K562 (cell line): ENCODE results near the gene GATA2. TPM values are rescaled to one million over a fixed set of nuclear protein-coding genes. Genes with fewer than 3 reads are reported as not detected.

Experiments
- ATAC-seq: fragments of 200-7000 bp; cut with Tn5 transposase; 3 replicates; pipeline ENCODE4 v1.9.1; 2020; ENCODE audit warnings: moderate library complexity
- BruUV-seq: library from RNA; stranded (reverse); fragments of 400-500 nt; replicated peaks from 2 replicates; lab custom pipeline; 2021; lab: Mats Ljungman, UMichigan
- CTCF ChIA-PET: fragments of 300-600 bp; formaldehyde crosslinking; extraction: SDS; loops from one replicate; lab custom pipeline; 2021; ENCODE audit warnings: low intra/inter-chr PET ratio; lab: Yijun Ruan, JAX
- POLR2A ChIA-PET: fragments of 300-600, 350-650 bp; sonication (Branson Sonifier 250); formaldehyde crosslinking; extraction: SDS; loops from one replicate; lab custom pipeline; 2021; ENCODE audit warnings: antibody characterized with exemption, inconsistent platforms; lab: Yijun Ruan, JAX
- DNase-seq, 4 experiments: peaks; one replicate each; pipeline versions ENCODE4 v3.0.0 to v3.0.0-alpha.2; 2011 to 2018; ENCODE audit warnings: low spot score in 3 of 4, mixed read lengths in 3 of 4; ENCODE audit errors: extremely low read depth in 1 of 4
- FAIRE-seq: peaks from 2 replicates; lab custom pipeline; 2011; peaks lifted over from hg19 to GRCh38; lab: Jason Lieb, UNC
- H2AFZ ChIP-seq: 2 replicates; pipeline ENCODE4 v1.6.0; 2011; ENCODE audit warnings: low read depth, low read length, control low read depth, inconsistent platforms
- H3K27ac ChIP-seq: fragments of 200-600 bp; 3 replicates; pipeline ENCODE4 v1.8.0; 2011; ENCODE audit warnings: low read depth, mild to moderate bottlenecking, control low read depth, inconsistent platforms, low read length, moderate library complexity, mixed read lengths; ENCODE audit errors: extremely low read depth
- H3K27me3 ChIP-seq, 2 experiments: fragments of 300-600 bp in 1 of 2; 2 replicates in 1 of 2; 3 replicates in 1 of 2; pipeline versions ENCODE4 v1.6.0 to v1.8.0; 2011; ENCODE audit warnings: inconsistent platforms in 2 of 2, low read length in 2 of 2, mild to moderate bottlenecking in 1 of 2, mixed read lengths in 1 of 2, moderate library complexity in 1 of 2; ENCODE audit not compliant: control insufficient read depth in 2 of 2, insufficient read depth in 2 of 2
- H3K36me3 ChIP-seq: fragments of 300-600 bp; 3 replicates; pipeline ENCODE4 v1.8.0; 2011; ENCODE audit warnings: mild to moderate bottlenecking, low read length, inconsistent platforms; ENCODE audit not compliant: control insufficient read depth, insufficient read depth
- H3K4me1 ChIP-seq, 2 experiments: fragments of 200-600 bp in 1 of 2; replicated peaks in 1 of 2; 2 replicates in 1 of 2; 3 replicates in 1 of 2; pipeline versions ENCODE4 v1.5.1 to v1.8.0; 2011; ENCODE audit warnings: inconsistent platforms in 2 of 2, low read length in 2 of 2, mild to moderate bottlenecking in 1 of 2, mixed read lengths in 1 of 2, moderate library complexity in 1 of 2; ENCODE audit not compliant: control insufficient read depth in 2 of 2, insufficient read depth in 2 of 2
- H3K4me2 ChIP-seq: 2 replicates; pipeline ENCODE4 v1.6.1; 2011; ENCODE audit warnings: low read length, control low read depth, inconsistent platforms, mixed read lengths; ENCODE audit not compliant: insufficient read depth
- H3K4me3 ChIP-seq: fragments of 200-600 bp; sonication (generic), shearing (Covaris generic); 2 replicates; pipeline ENCODE4 v1.5.1; 2016; ENCODE audit warnings: control low read depth, inconsistent platforms
- H3K79me2 ChIP-seq: fragments of 200-600 bp; 3 replicates; pipeline ENCODE4 v1.8.0; 2011; ENCODE audit warnings: low read length, inconsistent platforms; ENCODE audit not compliant: control insufficient read depth, insufficient read depth
- H3K9ac ChIP-seq, 2 experiments: 2 replicates each; pipeline versions ENCODE4 v1.6.0 to v1.6.1; 2011; ENCODE audit warnings: low read depth in 2 of 2, low read length in 2 of 2, control low read depth in 1 of 2, inconsistent platforms in 1 of 2, mild to moderate bottlenecking in 1 of 2, mixed read lengths in 1 of 2; ENCODE audit not compliant: insufficient read depth in 1 of 2
- H3K9me1 ChIP-seq: one replicate; pipeline ENCODE4 v1.6.0; 2011; ENCODE audit warnings: inconsistent platforms, mild to moderate bottlenecking, low read length, moderate library complexity; ENCODE audit not compliant: control insufficient read depth, insufficient read depth
- H3K9me3 ChIP-seq: replicated peaks from 2 replicates; pipeline ENCODE4 v1.5.1; 2011; ENCODE audit warnings: low read depth, low read length, inconsistent platforms; ENCODE audit not compliant: control insufficient read depth, insufficient read depth
- H4K20me1 ChIP-seq: replicated peaks from 2 replicates; pipeline ENCODE4 v1.6.1; 2011; ENCODE audit warnings: low read length, inconsistent platforms, mixed read lengths; ENCODE audit not compliant: control insufficient read depth, insufficient read depth
- ATF1 ChIP-seq, 2 experiments: fragments of 450-650 bp in 1 of 2; IDR thresholded peaks; 2 replicates each; pipeline ENCODE4 v1.6.1; 2016; ENCODE audit warnings: missing compliant biosample characterization in 1 of 2, missing genetic modification characterization in 1 of 2
- CBX1 ChIP-seq: sonication (generic); IDR thresholded peaks from 2 replicates; pipeline ENCODE4 v1.6.1; 2016; ENCODE audit warnings: antibody characterized with exemption, low read depth, mild to moderate bottlenecking
- E2F1 ChIP-seq: sonication (generic); formaldehyde crosslinking; IDR thresholded peaks from 2 replicates; pipeline ENCODE4 v1.8.1; 2023; ENCODE audit warnings: mild to moderate bottlenecking, missing genetic modification reagents, moderate library complexity
- JUND ChIP-seq, 2 experiments: IDR thresholded peaks; 2 replicates in 1 of 2; 3 replicates in 1 of 2; pipeline ENCODE4 v1.6.1; 2011; ENCODE audit warnings: borderline replicate concordance in 2 of 2, low read depth in 2 of 2, low read length in 2 of 2, improper control_type of control experiment in 1 of 2, missing biosample characterization in 1 of 2, missing genetic modification characterization in 1 of 2, missing genetic modification reagents in 1 of 2
- SOX6 ChIP-seq: fragments of 450-650 bp; IDR thresholded peaks from 2 replicates; pipeline ENCODE4 v1.6.1; 2014; ENCODE audit warnings: mild to moderate bottlenecking
- THAP7 ChIP-seq: fragments of 250-450 bp; sonication (Bioruptor Pico); IDR thresholded peaks from 2 replicates; pipeline ENCODE4 v1.5.0; 2021
- ZBTB40 ChIP-seq, 2 experiments: fragments of 450-650 bp in 1 of 2; sonication (generic) in 1 of 2; formaldehyde crosslinking in 1 of 2; IDR thresholded peaks; 2 replicates each; pipeline versions ENCODE4 v1.7.1 to v1.9.0; 2016 to 2022; ENCODE audit warnings: inconsistent platforms in 1 of 2, mild to moderate bottlenecking in 1 of 2, missing genetic modification reagents in 1 of 2
- ZNF12 ChIP-seq: sonication (generic); formaldehyde crosslinking; IDR thresholded peaks from 2 replicates; pipeline ENCODE4 v1.4.0; 2020; ENCODE audit warnings: mild to moderate bottlenecking, missing genetic modification reagents
- WGBS: fragments of 100-300 bp; shearing (Covaris generic); methylation state at CpG from one replicate; pipeline ENCODE4 v1.1.6; 2016; ENCODE audit warnings: low coverage, mixed read lengths; ENCODE audit not compliant: insufficient coverage; ENCODE audit errors: missing lambda C conversion rate; 5-methylcytosine and 5-hydroxymethylcytosine counted together
- in situ Hi-C: fragments of 300-500 bp; cut with MboI; formaldehyde crosslinking; loops from 4 replicates; pipeline ENCODE4 v1.15.0; 2018; ENCODE audit warnings: inconsistent platforms, mixed read lengths
- intact Hi-C: fragments of 100-400 bp; cut with micrococcal nuclease; formaldehyde crosslinking; loops from 2 replicates; pipeline ENCODE4 v1.14.2; 2022
- polyA plus RNA-seq, 8 experiments: library from polyadenylated mRNA; depleted of rRNA in 4 of 8; stranded (reverse) in 5 of 8; unstranded in 3 of 8; fragments of >200 nt; fragmentation: Nextera tagmentation in 2 of 8; fragmentation: Illumina TruSeq in 1 of 8; extraction: Ambion mirVana in 2 of 8; extraction: Trizol in 1 of 8; gene quantifications; 2 replicates each; pipeline versions ENCODE4 v1.2.1 to v1.2.3, GENCODE V29; 2011 to 2014; ENCODE audit warnings: inconsistent platforms in 1 of 8, missing spikeins in 1 of 8
- total RNA-seq, 7 experiments: library from RNA; depleted of rRNA in 6 of 7; stranded (reverse); fragments of >200 nt in 6 of 7; fragmentation: Illumina TruSeq in 2 of 7; extraction: Trizol in 2 of 7; gene quantifications; 2 replicates each; pipeline versions ENCODE4 v1.2.1 to v1.2.3, GENCODE V29; 2011 to 2021; ENCODE audit warnings: low replicate concordance in 1 of 7

GATA2 gene
- total and polyA plus RNA-seq, 9 of the 15 experiments (the other 6 are each of a cell fraction or from before 2014, with no cell fraction given), result 8.5 to 218 (median 50.8) TPM

- peaks cover 9 to 74% of the 10 kb centered on the region in 2 experiments for H3K4me1 ChIP-seq
- H2AFZ ChIP-seq, result peak overlapping the region; percentile 65; the same call in 1 of the 2 replicates
- H3K27me3 ChIP-seq, result no peaks in the 10 kb centered on the region
- peak; percentile 59 for FAIRE-seq
- DNase-seq, result peak; percentile 54 to 84 (median 66)
- H3K9me1 ChIP-seq, result no peaks in the 10 kb centered on the region
- ChIA-PET POLR2A (interaction anchor here (0.5 to 2.0 kb wide), 14 partner anchors 9 to 767 kb away, joined by 3 to 8 read pairs (median 4); no protein-coding TSS in a partner anchor), CTCF (interaction anchor here (0.7 kb wide), 1 partner anchor 117 kb away, joined by 3 read pairs; no protein-coding TSS in a partner anchor)
- in situ Hi-C loops (no loop called here), intact Hi-C loops (loop anchor here (2.0 to 5.0 kb wide), 2 partner anchors 58 to 78 kb away; no protein-coding TSS in a partner anchor)
- H3K9me3 ChIP-seq, result no peaks in the 10 kb centered on the region
- whole genome bisulfite sequencing, result under 1% methylated on average over 41 of the region's 71 CpGs
- peak overlapping the region; percentile 98 for H3K9ac ChIP-seq
- no TSS peak for BruUV-seq
- H3K4me3 ChIP-seq, result peak overlapping the region; percentile 98
- peaks cover 71% of the 10 kb centered on the region for H3K36me3 ChIP-seq
- peak overlapping the region; percentile 98 for H3K27ac ChIP-seq
- ATAC-seq, result peak; percentile 12
- H4K20me1 ChIP-seq, result peaks cover 18% of the 10 kb centered on the region
- peak overlapping the region; percentile 92 for H3K4me2 ChIP-seq
- peaks cover 100% of the 10 kb centered on the region for H3K79me2 ChIP-seq
- TF ChIP-seq ATF1 (CRISPR knock-in tag; IDR thresholded peaks at IDR 0.05), result 0 out of 2 replicates have a peak, but pooled peaks have one; percentile 8
- peak; percentile 81 for TF ChIP-seq ATF1 (tag; IDR thresholded peaks at IDR 0.05)
- peak; percentile 62 for TF ChIP-seq JUND (IDR thresholded peaks at IDR 0.05; ENCODE audit: borderline replicate concordance, low read depth, low read length)
- TF ChIP-seq JUND (tag; IDR thresholded peaks at IDR 0.05; ENCODE audit: borderline replicate concordance, low read depth, low read length), result peak; percentile 44; the same call in 1 of the 3 replicates
- TF ChIP-seq THAP7 (CRISPR knock-in tag), result no peak
- no peak for TF ChIP-seq SOX6
- TF ChIP-seq ZBTB40 (IDR thresholded peaks at IDR 0.05), result no peak
- TF ChIP-seq ZBTB40 (CRISPR knock-in tag; IDR thresholded peaks at IDR 0.05), result no peak
- no peak; the same call in 1 of the 2 replicates for TF ChIP-seq CBX1
- no peak for TF ChIP-seq ZNF12 (CRISPR knock-in tag)
- no peak for TF ChIP-seq E2F1 (CRISPR knock-in tag)
These were observed 3.9 kb downstream of the GATA2 start for GRCh38 chr3:128488991-128489673.
